OCI-LY7 (cell line): ENCODE results near the gene CDK14.

Source experiments
- EZH2phosphoT487 ChIP-seq: fragments of 200-600 bp; sonication (generic); IDR thresholded peaks from 2 replicates; pipeline ENCODE4 v1.6.1; 2018; ENCODE audit warnings: low read depth, borderline replicate concordance, mild to moderate bottlenecking, mixed run types, antibody characterized with exemption, low read length, moderate library complexity, mixed read lengths
- TF ChIP-seq, protein P1 (sequence below): fragments of 200-600 bp; sonication (generic); conservative IDR thresholded peaks from 2 replicates; pipeline ENCODE4 v1.5.1; 2014; ENCODE audit warnings: mild to moderate bottlenecking, antibody characterized with exemption, low read length, moderate library complexity, mixed read lengths

GRCh38 chr7:90988516-90988915 is 392.4 kb downstream of the CDK14 start:
- TF ChIP-seq, protein P1, sequence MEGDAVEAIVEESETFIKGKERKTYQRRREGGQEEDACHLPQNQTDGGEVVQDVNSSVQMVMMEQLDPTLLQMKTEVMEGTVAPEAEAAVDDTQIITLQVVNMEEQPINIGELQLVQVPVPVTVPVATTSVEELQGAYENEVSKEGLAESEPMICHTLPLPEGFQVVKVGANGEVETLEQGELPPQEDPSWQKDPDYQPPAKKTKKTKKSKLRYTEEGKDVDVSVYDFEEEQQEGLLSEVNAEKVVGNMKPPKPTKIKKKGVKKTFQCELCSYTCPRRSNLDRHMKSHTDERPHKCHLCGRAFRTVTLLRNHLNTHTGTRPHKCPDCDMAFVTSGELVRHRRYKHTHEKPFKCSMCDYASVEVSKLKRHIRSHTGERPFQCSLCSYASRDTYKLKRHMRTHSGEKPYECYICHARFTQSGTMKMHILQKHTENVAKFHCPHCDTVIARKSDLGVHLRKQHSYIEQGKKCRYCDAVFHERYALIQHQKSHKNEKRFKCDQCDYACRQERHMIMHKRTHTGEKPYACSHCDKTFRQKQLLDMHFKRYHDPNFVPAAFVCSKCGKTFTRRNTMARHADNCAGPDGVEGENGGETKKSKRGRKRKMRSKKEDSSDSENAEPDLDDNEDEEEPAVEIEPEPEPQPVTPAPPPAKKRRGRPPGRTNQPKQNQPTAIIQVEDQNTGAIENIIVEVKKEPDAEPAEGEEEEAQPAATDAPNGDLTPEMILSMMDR: no peak
- TF ChIP-seq EZH2phosphoT487: no peak
